NCI-H446 (cell line): ENCODE measurements around the gene ARHGAP9.
"Not testable (repeated sequence)": the region's sequence is repeated elsewhere in the genome, so short reads cannot be mapped to it uniquely, and the experiment has no call there.

Experiments used
- DNase-seq, 2 experiments: peaks; one replicate each; lab custom pipeline; 2025; lab: John Stamatoyannopoulos, UW

Gene ARHGAP9

GRCh38 chr12:57517187-57517586 lies 37.5 kb upstream of the ARHGAP9 start:
- DNase-seq: no peak

DNA sequence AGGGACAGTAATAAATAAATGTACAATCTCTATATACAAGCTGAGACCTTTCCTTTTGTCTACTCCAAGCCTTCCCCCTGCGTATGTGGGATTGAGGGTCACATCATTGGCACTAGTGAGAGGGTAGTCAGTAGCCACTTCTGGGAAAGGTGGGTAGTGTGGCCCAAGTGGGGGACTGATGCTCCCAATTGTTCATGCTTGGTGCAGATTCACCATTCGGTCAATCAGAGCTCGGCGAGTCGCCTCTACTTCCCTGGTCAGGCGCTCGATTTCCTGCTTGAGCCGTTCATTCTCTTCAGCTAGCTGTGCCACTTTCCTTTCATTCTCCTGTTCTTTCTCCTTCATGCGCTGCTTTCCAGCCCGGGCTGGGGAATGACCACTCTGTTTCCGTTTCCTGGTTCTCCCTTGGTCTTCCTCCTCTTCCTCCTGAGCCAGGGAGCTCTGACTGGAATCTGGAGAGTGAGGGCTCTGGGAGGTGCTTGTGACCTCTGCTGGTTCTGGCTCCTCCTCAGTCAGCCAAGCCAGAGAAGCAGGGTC lies 37.0 kb upstream of the ARHGAP9 start:
- no peak for DNase-seq

- no peak for DNase-seq
These were observed 36.4 kb upstream of the ARHGAP9 start for GRCh38 chr12:57515934-57516541.

DNA sequence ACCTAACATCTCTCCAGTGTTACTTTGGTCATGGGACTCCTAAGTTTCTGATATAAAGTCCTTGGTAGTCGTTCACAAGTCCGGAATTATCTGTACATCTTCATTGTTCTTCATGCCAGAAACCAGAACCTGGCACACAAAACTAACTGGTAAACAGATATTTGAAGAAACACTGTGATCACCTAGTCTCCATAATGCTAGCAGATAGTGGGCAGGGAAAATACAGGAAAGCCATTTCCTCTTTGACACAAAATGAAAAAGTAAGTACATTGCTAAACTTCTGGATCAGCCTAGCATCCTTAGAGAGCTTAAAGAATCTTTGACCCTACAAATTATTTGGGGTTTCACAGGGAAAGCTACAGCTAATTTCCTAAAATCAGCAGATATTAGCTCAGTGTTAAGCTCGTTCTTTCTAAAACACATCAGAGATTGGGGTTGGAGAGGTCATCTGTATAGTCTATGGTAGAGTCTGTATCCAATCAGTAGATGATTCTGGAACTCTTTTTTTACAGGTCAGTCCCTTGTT lies 35.8 kb upstream of the ARHGAP9 start:
- DNase-seq: no peak

DNA sequence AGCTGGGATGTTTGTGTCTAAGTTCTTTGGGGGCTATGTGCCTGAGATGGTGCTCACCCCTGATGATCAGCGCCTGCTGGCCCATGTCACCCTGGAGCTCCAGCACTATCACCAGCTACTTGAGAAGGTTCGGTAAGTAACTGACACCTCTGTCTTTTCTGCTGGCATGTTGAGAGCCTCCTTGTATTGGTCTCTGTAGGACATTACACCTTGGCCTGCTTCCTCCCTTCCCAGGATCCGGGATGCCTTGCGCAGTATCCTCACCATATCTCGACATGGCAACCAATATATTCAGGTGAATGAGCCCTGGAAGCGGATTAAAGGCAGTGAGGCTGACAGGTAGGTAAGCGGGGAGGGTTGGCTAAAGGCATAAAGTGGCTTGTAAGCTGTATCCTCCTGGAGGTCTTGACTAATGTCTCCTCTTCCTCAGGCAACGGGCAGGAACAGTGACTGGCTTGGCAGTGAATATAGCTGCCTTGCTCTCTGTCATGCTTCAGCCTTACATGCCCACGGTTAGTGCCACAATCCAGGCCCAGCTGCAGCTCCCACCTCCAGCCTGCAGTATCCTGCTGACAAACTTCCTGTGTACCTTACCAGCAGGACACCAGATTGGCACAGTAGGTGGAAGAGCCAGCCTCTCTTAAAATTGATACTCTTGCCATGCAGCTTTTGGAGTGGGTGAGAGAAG lies 35.2 kb upstream of the ARHGAP9 start:
- no peak for DNase-seq

DNA sequence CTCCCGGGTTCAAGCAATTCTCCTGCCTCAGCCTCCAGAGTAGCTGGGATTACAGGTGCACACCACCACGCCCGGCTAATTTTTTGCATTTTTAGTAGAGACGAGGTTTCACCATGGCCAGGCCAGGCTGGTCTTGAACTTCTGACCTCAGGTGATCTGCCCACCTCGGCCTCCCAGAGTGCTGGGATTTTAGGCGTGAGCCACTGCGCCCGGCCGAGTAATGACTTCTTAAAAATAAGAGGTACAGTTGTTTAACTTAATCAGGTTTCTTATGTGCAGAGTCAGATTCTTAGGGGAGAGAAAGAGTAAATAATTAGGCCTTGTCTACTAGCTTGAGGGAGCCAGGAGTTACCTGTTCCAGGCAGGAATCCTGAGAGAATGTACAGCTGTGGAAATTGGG lies 34.6 kb upstream of the ARHGAP9 start:
- DNase-seq: not testable (repeated sequence)

- not testable (repeated sequence) for DNase-seq
These were observed 34.0 kb upstream of the ARHGAP9 start for GRCh38 chr12:57513677-57514076.

DNA sequence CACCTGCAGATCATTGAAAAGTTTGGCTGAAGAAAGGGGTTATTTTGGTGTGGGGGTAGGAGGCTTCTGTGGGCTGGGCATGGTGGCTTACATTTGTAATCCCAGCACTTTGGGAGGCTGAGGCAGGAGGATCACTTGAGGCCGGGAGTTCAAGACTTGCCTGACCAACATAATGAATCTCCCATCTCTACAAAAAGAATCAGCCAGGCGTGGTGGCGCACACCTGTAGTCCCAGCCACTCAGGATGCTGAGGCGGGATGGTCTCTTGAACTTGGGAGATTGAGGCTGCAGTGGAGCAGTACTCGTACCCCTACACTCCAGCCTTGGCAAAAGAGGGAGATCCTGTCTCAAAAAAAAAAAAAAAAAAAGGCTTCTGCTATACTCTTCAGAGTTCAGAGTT lies 33.6 kb upstream of the ARHGAP9 start:
- DNase-seq: no peak

DNA sequence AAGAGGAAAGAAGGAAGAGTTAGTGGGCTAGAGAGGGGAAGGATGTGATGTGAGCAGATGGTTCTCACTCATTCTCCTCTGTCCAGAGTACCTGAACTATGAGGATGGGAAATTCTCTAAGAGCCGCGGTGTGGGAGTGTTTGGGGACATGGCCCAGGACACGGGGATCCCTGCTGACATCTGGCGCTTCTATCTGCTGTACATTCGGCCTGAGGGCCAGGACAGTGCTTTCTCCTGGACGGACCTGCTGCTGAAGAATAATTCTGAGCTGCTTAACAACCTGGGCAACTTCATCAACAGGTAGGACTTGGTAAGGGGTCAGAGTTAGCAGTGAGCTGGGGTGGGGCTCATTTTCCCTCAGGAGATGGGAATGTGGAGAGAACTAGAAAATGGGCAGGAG lies 33.0 kb upstream of the ARHGAP9 start:
- DNase-seq: no peak

DNA sequence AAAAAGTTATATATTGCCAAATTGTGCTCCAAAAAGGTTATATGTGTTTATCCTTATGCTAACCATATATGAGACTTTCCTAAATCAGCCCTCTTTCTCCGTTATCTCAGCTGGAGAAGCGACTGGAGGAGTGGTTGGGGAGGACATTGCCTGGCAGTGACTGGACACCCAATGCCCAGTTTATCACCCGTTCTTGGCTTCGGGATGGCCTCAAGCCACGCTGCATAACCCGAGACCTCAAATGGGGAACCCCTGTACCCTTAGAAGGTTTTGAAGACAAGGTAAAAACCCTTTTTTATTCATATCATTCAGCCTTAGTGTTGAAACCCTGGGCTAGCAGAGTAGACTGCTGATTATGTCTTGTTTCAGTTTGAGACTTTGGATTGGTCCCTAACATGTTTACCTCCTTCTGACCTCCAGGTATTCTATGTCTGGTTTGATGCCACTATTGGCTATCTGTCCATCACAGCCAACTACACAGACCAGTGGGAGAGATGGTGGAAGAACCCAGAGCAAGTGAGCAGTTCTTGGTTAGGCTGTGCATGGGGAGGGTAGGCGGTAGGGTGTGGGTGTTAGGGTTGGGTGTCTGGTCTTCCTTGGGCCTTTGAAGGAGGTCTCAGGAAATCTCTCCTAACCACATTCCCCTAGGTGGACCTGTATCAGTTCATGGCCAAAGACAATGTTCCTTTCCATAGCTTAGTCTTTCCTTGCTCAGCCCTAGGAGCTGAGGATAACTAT lies 32.1 kb upstream of the ARHGAP9 start:
- DNase-seq: no peak

DNA sequence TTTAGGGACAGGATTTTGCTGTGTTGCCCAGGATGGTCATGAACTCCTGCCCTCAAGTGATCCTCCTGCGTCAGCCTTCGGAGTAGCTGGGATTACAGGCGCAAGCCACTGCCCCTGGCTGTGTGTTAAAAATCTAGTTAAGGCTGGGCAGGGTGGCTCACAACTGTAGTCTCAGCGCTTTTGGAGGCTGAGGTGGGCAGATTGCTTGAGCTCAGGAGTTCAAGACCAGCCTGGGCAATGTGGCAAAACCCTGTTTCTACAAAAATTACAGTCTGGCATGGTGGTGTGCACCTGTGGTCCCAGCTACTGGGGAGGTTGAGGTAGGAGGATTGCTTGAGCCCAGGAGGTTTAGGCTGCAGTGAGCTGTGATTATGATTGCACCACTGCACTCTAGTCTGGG lies 31.5 kb upstream of the ARHGAP9 start:
- no peak for DNase-seq

- DNase-seq: not testable (repeated sequence)
These were observed 28.1 kb upstream of the ARHGAP9 start for GRCh38 chr12:57507796-57508195.

GRCh38 chr12:57506541-57506940 lies 26.9 kb upstream of the ARHGAP9 start:
- DNase-seq: not testable (repeated sequence)

GRCh38 chr12:57502311-57502969 lies 22.8 kb upstream of the ARHGAP9 start:
- DNase-seq: not testable (repeated sequence)

DNA sequence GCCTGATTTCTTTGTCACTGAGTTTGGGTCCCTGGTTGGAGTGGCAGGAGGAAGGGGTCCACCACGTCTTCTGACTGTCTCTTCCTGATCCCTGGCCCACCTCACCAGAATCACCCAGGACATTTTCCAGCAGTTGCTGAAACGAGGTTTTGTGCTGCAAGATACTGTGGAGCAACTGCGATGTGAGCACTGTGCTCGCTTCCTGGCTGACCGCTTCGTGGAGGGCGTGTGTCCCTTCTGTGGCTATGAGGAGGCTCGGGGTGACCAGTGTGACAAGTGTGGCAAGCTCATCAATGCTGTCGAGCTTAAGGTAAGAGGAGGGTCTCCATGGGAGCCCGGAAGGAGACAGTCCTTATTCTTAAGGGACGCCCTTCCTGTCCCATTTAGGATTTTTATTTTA lies 20.5 kb upstream of the ARHGAP9 start:
- DNase-seq: no peak

GRCh38 chr12:57498571-57498970 lies 18.9 kb upstream of the ARHGAP9 start:
- no peak for DNase-seq

- no peak for DNase-seq
These were observed 18.5 kb upstream of the ARHGAP9 start for GRCh38 chr12:57498132-57498502.

- DNase-seq: no peak
These were observed 17.8 kb upstream of the ARHGAP9 start for GRCh38 chr12:57497223-57498131.

GRCh38 chr12:57496822-57497221 lies 17.2 kb upstream of the ARHGAP9 start:
- DNase-seq: no peak

GRCh38 chr12:57495051-57495701 lies 15.5 kb upstream of the ARHGAP9 start:
- not testable (repeated sequence) for DNase-seq
